ENCODE measurements around the gene UNC79.

Gene UNC79

DNA sequence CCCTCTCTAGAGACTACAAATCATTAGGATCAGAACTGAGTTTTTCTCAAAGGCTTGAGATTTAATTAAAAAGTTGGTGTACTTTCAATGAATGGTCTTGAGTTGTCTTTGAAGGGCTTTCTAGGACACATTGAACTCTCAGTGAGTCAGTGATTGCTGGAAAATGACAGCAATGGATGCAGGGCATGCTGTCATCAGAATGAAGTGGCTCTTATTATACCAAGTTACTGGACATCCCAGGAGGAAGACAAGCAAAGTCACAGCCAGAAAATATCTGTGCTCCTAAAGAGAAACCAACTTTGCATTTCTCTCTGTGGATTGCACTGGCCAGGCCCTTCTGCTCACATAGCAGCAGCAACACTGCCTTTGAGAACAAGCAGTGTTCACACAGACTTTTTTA, 244.9 kb downstream of the UNC79 start:
- DNase-seq: no peak

DNA sequence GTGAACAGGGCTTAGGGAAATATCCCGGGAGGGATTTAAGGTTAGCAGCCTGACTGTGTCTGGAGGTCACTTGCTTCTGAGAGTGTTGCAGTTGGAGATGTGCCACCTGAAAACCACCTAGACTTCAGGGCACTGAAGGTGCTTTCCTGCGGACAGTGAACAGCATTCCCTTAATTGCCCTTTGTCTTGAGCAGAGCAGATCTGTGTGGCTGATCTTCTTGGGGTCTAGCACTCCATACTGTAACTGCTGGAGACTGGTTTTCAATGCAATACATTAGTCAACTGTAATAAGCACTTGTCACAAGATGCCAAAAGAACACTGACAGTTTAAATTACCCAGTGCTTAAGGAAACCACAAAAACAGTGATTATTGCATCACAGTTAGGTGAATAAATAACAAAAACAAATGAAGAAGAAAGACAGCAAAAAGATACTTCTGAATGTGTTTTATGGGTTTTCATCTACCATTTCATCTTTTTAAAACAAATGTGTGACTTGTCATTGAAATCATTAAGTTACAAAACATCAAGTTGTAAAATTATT, 245.7 kb downstream of the UNC79 start:
- DNase-seq: no peak

DNA sequence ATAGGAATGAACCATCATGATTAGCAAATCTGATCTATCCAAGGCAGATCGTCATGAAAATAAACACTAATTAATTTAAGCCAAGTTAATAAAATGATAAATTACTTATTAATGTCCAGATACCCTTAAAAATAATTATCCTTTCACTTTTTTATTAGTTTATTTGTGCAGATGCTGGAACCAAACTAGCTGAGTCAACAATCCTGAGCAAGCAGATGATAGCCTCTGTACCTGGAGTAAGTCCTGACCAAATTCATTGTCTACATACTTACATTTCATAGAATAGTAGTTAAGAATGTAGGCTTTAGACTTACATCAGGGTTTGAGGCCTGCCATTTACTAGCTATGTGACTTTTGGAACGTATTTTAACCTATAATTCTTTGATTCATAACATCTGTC, 251.7 kb downstream of the UNC79 start:
- DNase-seq: no peak

DNA sequence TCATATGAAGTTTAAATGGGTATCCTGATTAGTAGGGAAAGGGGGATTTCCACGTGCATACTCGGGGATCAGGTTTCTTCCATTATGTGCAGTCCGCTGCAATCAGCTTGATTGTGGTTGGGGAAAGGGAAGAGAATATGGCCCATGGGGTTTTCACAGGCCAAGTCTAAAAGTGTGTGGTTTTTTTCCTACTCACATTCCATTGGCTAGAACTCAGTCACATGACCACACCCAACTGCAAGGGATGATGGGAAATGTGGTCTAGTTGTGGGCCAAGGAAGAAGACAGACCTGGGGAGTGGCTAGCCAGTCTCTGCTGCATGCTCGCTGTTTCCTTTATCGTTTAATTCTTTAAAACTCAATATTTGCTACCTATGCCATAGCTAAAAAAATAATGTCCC, 252.5 kb downstream of the UNC79 start:
- DNase-seq: no peak

DNA sequence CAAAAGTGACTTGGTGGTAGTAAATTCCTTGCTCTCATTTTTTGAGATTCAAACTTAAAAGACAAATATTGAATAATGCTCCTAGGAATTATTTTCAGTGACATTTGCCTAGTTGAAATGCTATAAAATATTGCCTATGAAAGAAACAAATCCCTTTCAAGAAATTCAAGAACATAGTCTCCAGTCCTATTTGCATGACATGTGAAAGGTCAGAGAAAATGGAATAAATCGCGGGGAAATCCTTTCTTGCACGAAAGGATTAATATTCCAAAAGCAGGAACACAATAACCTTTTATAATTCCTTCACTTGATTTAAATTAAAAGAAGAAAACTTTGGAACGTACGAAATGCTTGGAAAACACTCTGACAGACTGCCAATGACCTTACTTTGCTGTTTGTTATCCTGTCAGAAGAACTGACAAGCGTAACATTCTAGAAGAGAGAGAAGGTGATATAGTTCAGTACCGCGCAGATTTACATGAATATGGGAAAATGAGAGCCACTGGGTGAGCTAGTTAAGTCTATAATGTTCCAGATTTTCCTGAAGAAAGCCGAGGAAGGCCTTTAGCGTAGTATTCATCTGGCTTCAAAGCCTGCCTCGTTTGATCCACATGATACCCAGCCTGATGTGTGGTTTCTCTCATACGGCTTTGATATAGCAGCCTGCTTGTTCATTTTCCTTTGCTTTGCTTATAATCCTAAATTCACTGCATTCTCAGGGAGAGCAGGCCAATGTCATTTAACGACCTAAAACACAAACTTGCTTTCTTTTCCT, 254.6 kb downstream of the UNC79 start:
- DNase-seq: no peak

DNA sequence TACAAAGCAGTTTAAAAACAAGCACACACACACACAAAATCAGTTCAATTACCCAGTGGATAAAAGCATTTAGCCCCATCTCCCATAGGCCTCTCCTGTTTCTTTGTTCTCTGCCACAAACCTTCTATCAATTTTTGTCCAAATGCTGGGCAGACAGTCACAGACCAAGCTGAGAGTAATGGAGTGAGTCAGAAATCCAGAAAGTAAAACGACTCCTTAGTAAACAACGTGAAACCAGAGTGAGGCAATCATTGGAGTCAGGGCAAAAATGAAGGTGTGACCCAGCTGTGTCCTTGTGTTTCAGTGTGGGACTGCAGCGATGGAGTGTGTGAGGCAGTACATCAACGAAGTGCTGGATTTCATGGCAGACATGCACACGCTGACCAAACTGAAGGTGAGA, 255.5 kb downstream of the UNC79 start:
- no peak for DNase-seq

DNA sequence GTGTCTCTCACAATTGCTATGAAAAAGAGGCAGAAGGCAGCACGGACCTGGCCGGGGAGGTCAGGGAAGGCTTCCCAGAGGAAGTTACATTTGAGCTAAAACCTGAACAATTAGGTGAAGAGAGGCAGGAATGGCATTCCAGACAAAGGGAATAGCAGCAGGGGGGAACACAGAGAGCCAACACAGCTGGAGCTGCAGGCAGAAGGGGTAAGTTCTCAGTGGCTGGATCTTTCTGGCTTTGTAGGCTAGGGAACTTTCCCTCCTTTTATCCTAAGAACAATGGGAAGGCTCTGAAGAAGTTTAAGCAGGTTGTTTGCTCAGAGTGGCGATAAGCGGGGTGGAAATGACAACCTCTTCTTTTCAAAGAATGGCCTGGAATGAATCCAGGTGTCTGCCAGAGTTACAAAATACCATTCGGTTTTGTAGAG, 257.5 kb downstream of the UNC79 start:
- no peak for DNase-seq

DNA sequence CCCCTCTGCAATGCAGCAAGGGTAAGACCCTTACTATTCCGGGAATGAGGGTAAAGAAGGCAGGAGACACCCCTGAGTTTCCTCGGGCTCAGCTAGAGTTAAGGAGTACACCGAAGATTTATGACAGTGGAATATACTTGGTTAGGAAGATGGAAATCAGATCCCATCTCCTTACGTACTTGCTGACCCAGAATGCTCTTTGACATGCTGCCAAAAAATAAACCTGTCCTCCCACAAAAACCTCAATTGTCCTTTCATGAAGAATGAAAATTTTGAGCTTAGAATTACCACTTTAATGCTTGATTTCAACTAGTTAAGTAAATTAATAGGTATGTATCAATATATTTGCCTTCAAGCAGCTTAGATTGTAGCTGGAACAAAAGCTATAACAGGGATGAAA, 258.1 kb downstream of the UNC79 start:
- DNase-seq: no peak

DNA sequence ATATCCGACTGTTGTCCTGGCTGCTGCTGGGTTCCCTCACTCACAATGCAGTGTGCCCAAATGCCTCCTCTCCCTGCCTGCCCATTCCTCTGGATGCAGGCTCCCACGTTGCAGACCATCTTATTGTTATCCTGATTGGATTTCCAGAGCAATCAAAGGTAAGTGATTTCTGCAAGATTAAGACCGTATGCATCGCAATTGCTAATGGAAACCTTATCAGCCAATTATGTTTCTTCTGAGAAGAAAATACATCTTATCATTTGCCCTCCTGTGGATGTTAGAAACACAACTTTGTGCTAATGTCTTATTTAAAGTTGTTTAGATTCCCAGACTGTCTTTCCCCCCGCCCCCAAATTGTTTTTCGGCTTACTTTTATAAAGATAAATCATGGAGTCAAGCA, 259.4 kb downstream of the UNC79 start:
- no peak for DNase-seq

DNA sequence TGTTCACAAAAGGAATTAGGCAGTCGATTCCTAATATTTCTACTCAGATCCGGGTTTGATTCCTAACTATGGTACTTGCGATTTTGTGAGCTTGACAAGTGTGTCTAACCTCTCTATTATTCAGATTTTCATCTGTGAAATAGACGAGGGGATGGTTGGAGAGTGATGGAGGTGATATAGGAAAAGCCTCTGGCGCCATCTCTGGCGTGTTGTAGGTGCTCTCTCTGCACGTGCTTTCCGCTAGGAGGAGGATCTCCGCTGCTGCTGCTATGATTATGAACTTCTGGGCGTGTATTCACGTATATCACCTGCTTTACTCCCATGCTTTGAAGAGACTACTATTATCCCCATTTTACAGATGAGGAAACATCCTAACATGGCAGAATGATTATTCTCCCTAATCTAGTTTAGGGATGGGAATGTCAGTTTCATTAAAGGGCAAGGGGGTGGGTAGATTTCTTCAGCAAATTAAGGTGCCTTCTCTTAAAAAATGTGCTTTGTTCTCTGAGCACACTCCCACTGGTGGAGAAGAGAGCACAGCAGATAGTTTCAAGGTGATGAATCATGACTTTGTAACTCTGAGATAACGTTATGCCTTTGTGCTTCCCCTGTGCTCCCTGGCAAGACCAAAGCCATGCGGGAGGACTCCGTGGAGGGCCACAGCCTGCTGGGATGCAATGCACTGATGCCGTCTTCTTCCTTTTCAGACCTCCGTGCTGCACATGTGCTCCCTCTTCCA, 260.5 kb downstream of the UNC79 start:
- no peak for DNase-seq

DNA sequence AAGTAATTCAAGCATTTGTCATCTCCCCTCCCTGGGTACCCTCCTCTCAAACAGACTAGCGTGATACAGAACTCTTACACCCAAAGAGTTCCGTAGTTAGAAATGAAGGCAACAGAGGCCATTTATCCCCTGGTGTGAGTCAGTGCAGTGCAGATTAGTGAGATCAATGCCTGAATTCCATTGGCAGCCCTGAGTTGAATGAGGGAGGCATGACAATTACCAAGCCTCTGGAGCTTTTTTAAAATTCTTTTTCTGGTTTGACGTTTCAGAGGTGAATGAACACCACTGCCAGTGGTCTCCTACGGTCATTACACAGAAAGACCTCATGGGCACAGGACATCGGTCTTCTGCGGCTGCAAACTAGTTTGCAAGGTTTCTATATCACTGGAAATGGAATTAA, 263.2 kb downstream of the UNC79 start:
- no peak for DNase-seq

DNA sequence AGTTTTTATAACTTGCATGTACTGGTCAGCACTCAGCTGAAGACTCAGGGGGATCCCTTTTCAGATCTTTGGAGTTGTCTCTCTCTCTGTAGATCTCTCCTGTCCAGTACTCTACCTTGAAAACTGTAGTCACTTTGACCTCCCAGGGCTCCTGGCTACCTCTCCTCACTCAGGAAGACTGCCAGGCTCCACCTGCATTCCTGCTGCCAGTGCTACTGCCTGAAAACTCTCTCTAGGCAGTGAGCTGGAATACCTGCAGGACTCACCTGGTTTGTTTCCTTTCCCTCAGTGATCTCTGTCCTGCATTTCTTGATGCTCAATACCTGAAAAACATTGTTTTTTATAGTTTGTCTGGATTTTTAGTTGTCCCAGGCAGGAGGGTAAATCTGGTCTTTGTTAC, 270.2 kb downstream of the UNC79 start:
- DNase-seq: no peak

DNA sequence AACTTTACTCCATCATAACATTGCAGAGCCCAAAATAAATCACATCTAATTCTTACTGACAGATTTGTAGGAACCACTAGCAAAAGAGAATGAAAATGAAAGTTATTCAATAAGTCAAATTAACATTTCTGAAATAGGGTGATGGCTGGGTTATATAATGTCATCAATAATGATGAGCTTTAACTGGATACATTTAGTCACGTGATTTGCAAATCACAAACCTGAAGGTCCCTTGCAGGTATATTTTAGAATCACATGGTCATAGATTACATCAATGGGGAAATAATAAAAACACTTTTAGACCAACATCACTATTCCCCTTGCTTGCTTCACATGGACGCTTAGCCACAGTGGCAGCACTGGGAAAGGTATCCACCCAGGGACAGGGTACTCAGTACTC, 270.8 kb downstream of the UNC79 start:
- no peak for DNase-seq

DNA sequence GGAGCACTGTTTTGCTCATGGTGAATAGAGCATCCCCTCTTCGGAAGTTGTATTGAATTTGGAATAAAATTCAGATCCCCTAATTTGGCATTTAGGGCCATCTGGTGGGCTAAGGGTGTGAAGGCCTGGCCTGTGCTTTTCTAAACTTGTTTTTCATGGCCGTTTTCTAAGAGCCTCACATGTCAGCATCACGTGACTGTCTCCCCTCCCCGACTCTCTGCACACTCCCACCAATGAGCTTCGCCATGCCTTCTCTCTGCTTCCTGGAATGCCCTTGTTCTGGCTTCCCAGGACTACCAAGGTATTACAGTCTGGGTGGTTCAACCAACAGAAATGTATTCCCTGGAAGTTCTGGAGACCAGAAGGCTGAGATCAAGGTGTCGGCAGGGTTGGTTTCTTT, 272.2 kb downstream of the UNC79 start:
- DNase-seq: no peak

DNA sequence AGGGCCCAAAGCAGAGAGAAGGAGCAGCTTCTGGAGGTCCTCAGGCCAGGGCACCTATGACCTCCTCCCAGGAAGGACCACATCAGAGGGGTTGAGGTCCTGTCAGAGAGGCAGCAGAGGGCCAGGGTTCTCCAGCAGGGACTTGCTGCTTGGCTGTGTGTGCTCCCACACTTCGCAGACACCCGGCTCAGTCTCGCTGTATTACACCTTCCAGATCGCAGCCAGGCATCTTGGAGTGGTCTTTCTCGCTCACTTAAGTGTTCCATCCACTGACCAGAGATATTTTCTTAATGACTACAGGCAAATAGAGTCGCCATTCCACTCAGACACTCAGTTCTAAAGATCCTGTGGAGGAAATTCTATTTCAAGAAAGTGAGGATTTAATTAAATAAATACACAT, 273.2 kb downstream of the UNC79 start:
- DNase-seq: no peak

DNA sequence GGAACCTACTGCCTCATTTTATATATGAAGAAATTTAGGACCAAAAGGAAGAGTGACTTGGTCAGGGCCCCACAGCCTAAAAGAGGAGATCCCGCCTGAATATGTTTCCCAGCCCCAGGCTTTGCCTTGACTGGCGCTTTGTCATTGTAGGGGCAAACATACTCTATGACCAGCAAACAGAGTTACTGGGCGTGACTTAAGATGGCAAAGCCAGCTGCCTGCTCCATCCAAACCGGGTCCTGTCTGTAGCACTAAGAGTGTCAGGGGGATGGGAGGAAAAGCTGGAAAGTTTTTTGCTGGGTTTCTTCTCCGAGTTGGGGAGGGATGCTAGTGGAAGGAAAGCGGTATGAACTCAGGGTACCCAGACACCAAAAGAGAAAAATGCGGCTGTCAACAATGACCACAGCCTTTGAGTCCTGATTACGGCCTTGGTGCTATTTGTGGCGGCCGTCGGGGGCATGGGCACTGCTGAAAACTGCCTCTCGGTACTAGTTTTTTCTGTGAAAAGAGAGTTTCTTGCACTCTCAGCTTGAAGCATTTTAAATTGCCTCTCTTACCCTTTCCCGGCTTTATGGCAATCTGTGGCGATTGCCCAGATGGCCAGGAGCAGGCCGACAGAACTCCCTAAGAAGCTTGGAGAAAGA, 274.9 kb downstream of the UNC79 start:
- no peak for DNase-seq

DNA sequence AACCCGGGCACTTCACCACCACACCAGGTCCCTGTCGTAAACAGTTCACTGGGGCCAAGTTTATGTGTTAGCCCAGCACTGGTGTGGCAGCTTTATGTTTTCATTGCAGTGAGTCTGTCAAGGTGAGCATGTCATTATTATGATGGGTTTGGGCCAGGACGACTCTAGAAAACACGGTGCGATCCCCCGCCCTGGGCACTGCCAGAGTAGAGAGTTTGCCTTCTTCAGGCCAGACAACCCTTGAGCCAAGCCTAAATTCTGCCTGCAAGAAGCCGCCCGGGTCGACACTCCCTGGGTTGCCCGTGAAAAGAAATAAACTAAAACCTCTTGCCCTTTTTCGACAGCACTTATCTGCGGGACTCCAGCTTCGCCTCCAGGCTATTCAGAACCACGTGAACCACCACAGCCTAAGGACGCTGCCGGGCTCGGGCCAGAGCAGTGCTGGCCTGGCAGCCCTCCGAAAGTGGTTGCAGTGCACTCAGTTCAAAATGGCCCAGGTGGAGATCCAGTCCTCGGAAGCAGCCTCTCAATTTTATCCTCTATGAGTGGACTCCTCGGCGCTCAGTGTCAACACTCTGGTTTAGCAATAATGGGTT, 275.7 kb downstream of the UNC79 start:
- DNase-seq: no peak

DNA sequence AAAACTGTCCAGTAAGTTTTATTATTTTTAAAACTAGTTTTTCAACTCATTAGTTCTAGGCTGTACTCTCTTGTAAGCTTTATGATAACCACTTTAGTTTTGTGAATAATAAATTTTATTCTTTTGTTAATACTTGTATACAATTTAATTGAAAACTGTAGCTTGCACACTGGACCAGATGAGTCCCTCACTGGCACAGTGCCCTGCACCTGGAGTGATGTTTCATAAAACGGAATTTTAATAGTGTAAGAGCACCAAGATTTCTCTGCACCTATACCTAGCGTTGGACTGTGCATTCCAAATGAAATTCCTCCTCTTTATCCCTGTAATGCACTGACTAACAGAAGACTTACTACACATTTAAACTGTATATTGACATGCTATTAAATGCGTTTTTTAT, 276.7 kb downstream of the UNC79 start:
- no peak for DNase-seq

DNA sequence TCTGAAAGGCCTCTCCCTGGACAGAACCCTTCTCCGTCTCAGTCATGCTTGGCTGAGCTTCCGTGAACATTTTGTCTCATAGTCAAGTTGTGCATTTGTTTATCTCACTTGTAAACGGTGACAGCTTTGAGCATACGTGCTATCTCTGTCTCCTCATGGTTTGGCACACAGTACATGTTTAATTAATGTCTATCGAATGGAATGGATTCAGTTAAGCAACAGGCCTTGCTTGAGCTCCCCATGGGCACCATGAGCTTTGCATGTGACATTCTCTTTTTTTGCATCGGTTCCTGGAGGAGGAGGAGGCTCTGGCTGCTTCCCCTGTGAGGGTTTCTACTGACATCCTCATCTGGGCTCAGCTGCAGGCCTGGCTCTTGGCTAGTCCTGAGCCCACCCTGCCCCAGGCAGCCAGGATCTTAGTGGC, 277.6 kb downstream of the UNC79 start:
- no peak for DNase-seq

DNA sequence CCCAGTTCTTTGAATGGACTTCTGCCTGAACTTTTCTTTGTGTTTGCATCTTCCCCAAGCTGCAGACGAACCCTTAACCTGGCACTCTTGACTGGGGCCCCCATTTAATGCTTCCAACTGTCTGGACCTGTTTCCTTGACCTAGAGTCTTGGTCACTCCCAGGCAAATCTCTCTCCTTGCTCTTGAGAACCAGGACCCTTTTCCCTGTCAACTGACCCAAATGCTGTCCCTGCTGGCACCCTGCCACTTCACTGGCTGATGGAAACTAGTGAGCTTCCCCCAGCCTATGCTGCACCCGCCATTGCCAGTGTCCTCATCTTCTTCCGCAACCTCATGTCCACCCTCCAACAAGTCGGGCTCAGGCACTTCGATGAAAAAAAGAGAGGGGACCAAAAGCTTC, 278.1 kb downstream of the UNC79 start:
- no peak for DNase-seq

DNA sequence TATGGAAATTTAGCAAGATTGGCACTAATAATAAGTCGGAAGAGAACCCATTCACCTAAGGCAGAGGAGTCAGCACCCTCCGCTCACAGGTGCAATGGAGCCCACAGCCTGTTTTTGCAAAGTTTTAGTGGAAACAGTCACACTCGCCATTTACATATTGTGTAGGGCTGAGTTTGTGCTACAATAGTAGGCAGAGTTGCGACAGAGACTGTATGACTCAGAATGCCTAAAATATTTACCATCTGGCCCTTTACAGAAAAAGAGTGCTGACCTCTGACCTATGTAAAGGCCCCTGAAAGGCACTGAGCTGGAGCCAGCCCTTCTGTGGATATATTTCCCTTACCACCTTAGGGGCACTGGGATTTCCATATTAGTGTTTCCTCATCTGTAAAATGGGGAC, 278.5 kb downstream of the UNC79 start:
- no peak for DNase-seq

DNA sequence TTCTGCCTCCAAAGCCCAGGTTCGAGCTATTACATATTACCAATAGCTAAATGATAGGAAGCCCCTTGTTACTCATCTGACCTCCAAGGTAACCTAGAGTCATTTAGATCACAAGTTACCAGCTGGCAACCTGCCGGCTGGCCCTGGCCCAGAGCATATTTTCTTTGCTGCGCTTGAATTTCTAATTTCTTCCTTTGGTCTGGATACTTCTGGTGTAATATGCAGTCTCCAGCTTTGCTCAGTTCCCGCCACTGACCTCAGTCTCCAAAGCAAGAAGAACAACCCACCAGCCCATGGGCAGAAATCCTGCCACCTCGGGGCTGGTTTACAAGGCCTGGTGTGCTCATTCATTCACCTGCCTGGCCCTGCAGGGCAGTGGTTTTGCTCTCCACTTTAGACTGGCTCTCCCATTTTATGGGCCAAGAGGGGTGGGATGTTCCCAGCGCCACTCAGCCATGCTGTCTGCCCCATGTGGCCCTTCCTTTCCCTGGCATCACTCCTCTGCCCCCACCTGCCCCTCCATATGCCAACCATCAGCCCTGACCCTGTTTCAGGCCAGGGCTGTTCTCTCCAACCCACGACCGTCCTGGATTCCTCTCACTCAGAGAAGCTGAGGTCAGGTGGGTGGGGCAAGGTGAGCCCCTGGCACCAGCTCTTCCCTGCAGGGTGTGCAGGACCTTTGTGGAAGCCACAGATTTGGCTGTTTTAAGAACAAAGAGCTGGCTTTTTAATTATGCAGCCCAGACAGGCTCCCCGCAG, 281.5 kb downstream of the UNC79 start:
- DNase-seq: no peak
